GM10248 (cell line): ENCODE measurements around the gene DLG2.
A peak's percentile ranks its signal among the peaks of the same experiment; 100 is the strongest.

ENCODE experiments used
- CTCF ChIA-PET: fragments of 300-600 bp; sonication (Branson Sonifier 250); formaldehyde crosslinking; extraction: SDS; loops from one replicate; lab custom pipeline; 2021; ENCODE audit warnings: antibody characterized with exemption; lab: Yijun Ruan, JAX
- POLR2A ChIA-PET: fragments of 350-650 bp; sonication (Branson Sonifier 250); formaldehyde crosslinking; extraction: SDS; loops from one replicate; lab custom pipeline; 2020; ENCODE audit warnings: antibody characterized with exemption; lab: Yijun Ruan, JAX
- DNase-seq: peaks from one replicate; pipeline ENCODE4 v3.0.0; 2012; ENCODE audit errors: extremely low spot score
- CTCF ChIP-seq: IDR thresholded peaks from 2 replicates; pipeline ENCODE4 v1.5.1; 2012; ENCODE audit warnings: mild to moderate bottlenecking, low read depth; ENCODE audit errors: extremely low read depth, missing control alignments, control extremely low read depth

DLG2 gene

GRCh38 chr11:85596886-85597285 is 30.3 kb downstream of the DLG2 start:
- CTCF ChIA-PET = no interaction called here
- POLR2A ChIA-PET = no interaction called here
- no peak for TF ChIP-seq CTCF
- no peak for DNase-seq

- peak; percentile 37 for TF ChIP-seq CTCF
- peak; percentile 35 for DNase-seq
- CTCF ChIA-PET = no interaction called here
- POLR2A ChIA-PET = no interaction called here
Measured at GRCh38 chr11:85595285-85595884, 31.8 kb downstream of the DLG2 start.

GRCh38 chr11:85590848-85591483 is 36.2 kb downstream of the DLG2 start:
- ChIA-PET POLR2A (no interaction called here), CTCF (interaction anchor here (1.1 to 4.3 kb wide), 5 partner anchors 11 to 1032 kb away, joined by 3 to 31 read pairs (median 5); no protein-coding TSS in a partner anchor)
- DNase-seq = no peak
- TF ChIP-seq CTCF = peak; percentile 34

- POLR2A ChIA-PET = no interaction called here
- DNase-seq = no peak
- CTCF ChIA-PET = interaction anchor here (1.0 to 4.3 kb wide), 3 partner anchors 15 to 1031 kb away, joined by 3 to 31 read pairs (median 5); no protein-coding TSS in a partner anchor
- no peak for TF ChIP-seq CTCF
Measured at GRCh38 chr11:85589373-85589772, 37.8 kb downstream of the DLG2 start.

- no peak for DNase-seq
- ChIA-PET CTCF (no interaction called here), POLR2A (no interaction called here)
- no peak for TF ChIP-seq CTCF
Measured at GRCh38 chr11:85582111-85582510, 45.0 kb downstream of the DLG2 start.

GRCh38 chr11:85575388-85575787 is 51.8 kb downstream of the DLG2 start:
- DNase-seq = no peak
- POLR2A ChIA-PET = no interaction called here
- no peak for TF ChIP-seq CTCF
- CTCF ChIA-PET = no interaction called here
